Keratinocyte (primary cell): ENCODE measurements around the gene RNF157. TPM values are rescaled to one million over a fixed set of nuclear protein-coding genes. Genes with fewer than 3 reads are reported as not detected.

Experiments used
- DNase-seq: peaks from one replicate; pipeline ENCODE4 v3.0.0-alpha.2; 2011; ENCODE audit warnings: low read depth, missing footprints, low spot score
- FAIRE-seq: peaks from 2 replicates; lab custom pipeline; 2011; peaks lifted over from hg19 to GRCh38; lab: Jason Lieb, UNC
- H2AFZ ChIP-seq: 2 replicates; pipeline ENCODE4 v1.6.0; 2012; ENCODE audit warnings: low read length, control low read depth, inconsistent platforms; ENCODE audit not compliant: control insufficient read depth
- H3K27ac ChIP-seq: 2 replicates; pipeline ENCODE4 v1.5.1; 2011; ENCODE audit warnings: low read length; ENCODE audit not compliant: control insufficient read depth, insufficient read depth
- H3K27me3 ChIP-seq: 3 replicates; pipeline ENCODE4 v1.6.0; 2011; ENCODE audit warnings: low read length; ENCODE audit not compliant: control insufficient read depth, insufficient read depth; ENCODE audit errors: extremely low read depth
- H3K36me3 ChIP-seq, 2 experiments: 2 replicates in 1 of 2; 3 replicates in 1 of 2; pipeline ENCODE4 v1.5.1; 2011; ENCODE audit warnings: low read length in 2 of 2, mild to moderate bottlenecking in 1 of 2; ENCODE audit not compliant: control insufficient read depth in 2 of 2, insufficient read depth in 2 of 2; ENCODE audit errors: extremely low read depth in 1 of 2
- H3K4me1 ChIP-seq: 3 replicates; pipeline ENCODE4 v1.5.1; 2011; ENCODE audit warnings: low read length; ENCODE audit not compliant: control insufficient read depth, insufficient read depth; ENCODE audit errors: extremely low read depth
- H3K4me2 ChIP-seq: 3 replicates; pipeline ENCODE4 v1.6.0; 2011; ENCODE audit warnings: low read depth, low read length; ENCODE audit not compliant: control insufficient read depth, insufficient read depth; ENCODE audit errors: extremely low read depth
- H3K4me3 ChIP-seq, 3 experiments: fragments of 200-600 bp in 1 of 3; sonication (generic) in 1 of 3; 2 replicates in 2 of 3; 3 replicates in 1 of 3; pipeline ENCODE4 v1.5.1; 2011 to 2016; ENCODE audit warnings: low read length in 3 of 3, mild to moderate bottlenecking in 3 of 3, control low read depth in 2 of 3, inconsistent platforms in 1 of 3, low read depth in 1 of 3, mixed read lengths in 1 of 3, mixed run types in 1 of 3, moderate library complexity in 1 of 3; ENCODE audit not compliant: control insufficient read depth in 2 of 3, insufficient read depth in 2 of 3; ENCODE audit errors: extremely low read depth in 1 of 3
- H3K79me2 ChIP-seq: 2 replicates; pipeline ENCODE4 v1.6.0; 2012; ENCODE audit warnings: low read length; ENCODE audit not compliant: control insufficient read depth, insufficient read depth
- H3K9ac ChIP-seq: 3 replicates; pipeline ENCODE4 v1.6.0; 2011; ENCODE audit warnings: low read length; ENCODE audit not compliant: control insufficient read depth, insufficient read depth; ENCODE audit errors: extremely low read depth
- H3K9me1 ChIP-seq: 3 replicates; pipeline ENCODE4 v1.6.0; 2011; ENCODE audit warnings: low read length; ENCODE audit not compliant: control insufficient read depth, insufficient read depth; ENCODE audit errors: extremely low read depth
- H3K9me3 ChIP-seq: 2 replicates; pipeline ENCODE4 v1.5.1; 2012; ENCODE audit warnings: low read depth, low read length; ENCODE audit not compliant: control insufficient read depth
- H4K20me1 ChIP-seq: 3 replicates; pipeline ENCODE4 v1.6.0; 2011; ENCODE audit warnings: low read length; ENCODE audit not compliant: control insufficient read depth, insufficient read depth; ENCODE audit errors: extremely low read depth
- CTCF ChIP-seq, 3 experiments: IDR thresholded peaks in 1 of 3; conservative IDR thresholded peaks in 1 of 3; optimal IDR thresholded peaks in 1 of 3; 2 replicates in 2 of 3; 3 replicates in 1 of 3; pipeline versions ENCODE3 to v1.5.1; 2011; ENCODE audit warnings: low read length in 3 of 3, mild to moderate bottlenecking in 3 of 3, moderate library complexity in 2 of 3, control low read depth in 1 of 3, inconsistent platforms in 1 of 3; ENCODE audit not compliant: insufficient read depth in 2 of 3; ENCODE audit errors: extremely low read depth in 1 of 3
- EZH2 ChIP-seq: IDR thresholded peaks from one replicate; pipeline ENCODE4 v1.6.1; 2012; ENCODE audit warnings: inconsistent platforms, mild to moderate bottlenecking, low read length, moderate library complexity
- dilution Hi-C: fragments of 300-500 bp; cut with MboI; formaldehyde crosslinking; loops from one replicate; pipeline ENCODE4 v1.7.0; 2020; ENCODE audit warnings: low sequenced_read_pairs; ENCODE audit not compliant: extremely low pct_ligation_motif_present
- polyA plus RNA-seq, 5 experiments: library from polyadenylated mRNA; depleted of rRNA in 3 of 5; stranded (reverse) in 3 of 5; stranded (forward) in 1 of 5; unstranded in 1 of 5; fragments of >200 nt; gene quantifications; 1 replicate in 1 of 5; 2 replicates in 3 of 5; 3 replicates in 1 of 5; pipeline versions ENCODE4 v1.2.1 to v1.2.3, GENCODE V29; 2011 to 2012; ENCODE audit warnings: missing spikeins in 2 of 5, low read depth in 1 of 5, low replicate concordance in 1 of 5

RNF157 gene
- polyA plus RNA-seq, 1 donor (not counting 4 experiments of a cell fraction or from before 2014, with no cell fraction given): not detected

DNA sequence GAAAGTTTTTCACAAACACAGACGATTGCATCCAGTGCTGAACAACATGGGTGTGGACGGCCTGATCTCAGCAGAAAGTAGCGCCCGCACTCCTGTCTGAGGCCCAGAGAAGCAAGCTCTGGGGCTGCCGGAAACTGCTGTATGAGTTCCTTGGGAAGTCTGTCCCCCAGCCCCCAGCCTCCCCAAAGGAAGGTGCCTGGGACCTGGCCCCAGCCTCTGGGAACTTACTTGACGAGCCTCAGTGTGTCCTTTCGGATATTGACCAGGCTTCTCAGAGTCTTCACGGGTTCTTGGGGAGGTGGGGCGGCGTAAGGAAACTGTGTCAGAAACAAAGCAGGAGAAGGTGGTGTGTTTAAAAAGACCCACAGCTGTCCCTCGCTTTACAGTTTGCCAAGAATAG, 66.8 kb downstream of the RNF157 start:
- Histone ChIP-seq H4K20me1 (no peaks in the 10 kb centered on the region), H3K36me3 (no peaks in the 10 kb centered on the region), H3K9me1 (no peaks in the 10 kb centered on the region), H3K27me3 (peaks cover 3% of the 10 kb centered on the region), H3K9me3 (no peaks in the 10 kb centered on the region), H3K4me3 (no peak overlapping the region), H3K9ac (no peak overlapping the region), H3K4me2 (no peak overlapping the region), H3K79me2 (no peaks in the 10 kb centered on the region), H3K27ac (no peak overlapping the region), H2AFZ (no peak overlapping the region), H3K4me1 (no peaks in the 10 kb centered on the region)
- FAIRE-seq (no peak), DNase-seq (no peak)
- TF ChIP-seq CTCF (optimal IDR thresholded peaks at IDR 0.05 in 1 of 3, IDR thresholded peaks at IDR 0.05 in 1 of 3, conservative IDR thresholded peaks at IDR 0.05 in 1 of 3; ENCODE audit: extremely low read depth in 1 of 3, insufficient read depth in 2 of 3, low read length in 3 of 3) (no peak), EZH2 (no peak)
- dilution Hi-C loops: no loop called here

DNA sequence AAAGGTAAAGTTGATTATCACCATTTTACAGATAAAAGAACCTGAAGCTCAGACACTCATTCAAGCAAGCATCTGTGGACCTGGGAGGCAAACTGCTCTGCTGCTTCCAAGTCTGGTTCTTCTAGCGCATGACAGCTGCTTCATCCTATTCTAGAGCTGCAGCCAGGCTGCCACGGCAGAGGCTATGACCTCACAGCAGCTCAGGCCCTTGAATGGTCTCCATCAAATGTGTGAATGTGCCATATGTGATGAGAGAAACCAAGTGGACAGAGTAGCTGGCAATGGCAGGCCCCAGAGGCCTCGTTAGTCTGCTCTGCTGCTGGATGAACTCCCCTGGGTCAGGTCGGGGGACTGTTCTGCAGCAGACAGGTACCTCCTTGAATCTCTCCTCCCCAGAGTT, 68.6 kb downstream of the RNF157 start:
- no peak for FAIRE-seq

More for the DNA sequence above, 68.6 kb downstream of the RNF157 start:
- H4K20me1 ChIP-seq: no peaks in the 10 kb centered on the region
- dilution Hi-C loops: no loop called here
- H3K4me2 ChIP-seq: no peak overlapping the region
- no peak for DNase-seq
- H3K9ac ChIP-seq: no peak overlapping the region
- H2AFZ ChIP-seq: no peak overlapping the region
- peaks cover 3% of the 10 kb centered on the region for H3K27me3 ChIP-seq
- H3K36me3 ChIP-seq: no peaks in the 10 kb centered on the region
- H3K4me1 ChIP-seq: no peaks in the 10 kb centered on the region
- no peak overlapping the region for H3K4me3 ChIP-seq
- H3K27ac ChIP-seq: no peak overlapping the region
- TF ChIP-seq EZH2 (no peak), CTCF (optimal IDR thresholded peaks at IDR 0.05 in 1 of 3, IDR thresholded peaks at IDR 0.05 in 1 of 3, conservative IDR thresholded peaks at IDR 0.05 in 1 of 3; ENCODE audit: extremely low read depth in 1 of 3, insufficient read depth in 2 of 3, low read length in 3 of 3) (no peak)
- H3K9me1 ChIP-seq: no peaks in the 10 kb centered on the region
- no peaks in the 10 kb centered on the region for H3K9me3 ChIP-seq
- H3K79me2 ChIP-seq: no peaks in the 10 kb centered on the region
